Muscle layer of duodenum (tissue), 2 donors: ENCODE results near the gene EMP1.

Experiments
- H3K27ac ChIP-seq: one replicate; pipeline ENCODE4 v1.7.0; 2013; ENCODE audit warnings: mild to moderate bottlenecking, low read length
- H3K27me3 ChIP-seq: one replicate; pipeline ENCODE4 v1.7.0; 2013; ENCODE audit warnings: low read depth, mild to moderate bottlenecking, control low read depth, low read length
- H3K36me3 ChIP-seq, 2 donors: one replicate each; pipeline ENCODE4 v1.7.0; 2013; ENCODE audit warnings: low read length in 2 of 2, control low read depth in 1 of 2, mild to moderate bottlenecking in 1 of 2; ENCODE audit not compliant: insufficient read depth in 2 of 2, control insufficient read depth in 1 of 2
- H3K4me1 ChIP-seq, 2 donors: one replicate each; pipeline ENCODE4 v1.7.0; 2013; ENCODE audit warnings: low read length in 2 of 2, mild to moderate bottlenecking in 2 of 2, control low read depth in 1 of 2, moderate library complexity in 1 of 2; ENCODE audit not compliant: insufficient read depth in 2 of 2, control insufficient read depth in 1 of 2
- H3K4me3 ChIP-seq, 2 donors: one replicate each; pipeline ENCODE4 v1.7.0; 2013; ENCODE audit warnings: low read length in 2 of 2, low read depth in 1 of 2, mild to moderate bottlenecking in 1 of 2
- H3K9me3 ChIP-seq, 2 donors: one replicate each; pipeline ENCODE4 v1.7.0; 2013; ENCODE audit warnings: low read length in 2 of 2, control low read depth in 1 of 2, mild to moderate bottlenecking in 1 of 2; ENCODE audit not compliant: control insufficient read depth in 1 of 2
- donor health status: healthy.

The EMP1 gene

GRCh38 chr12:13199592-13199991, 3.1 kb downstream of the EMP1 start:
- peak overlapping the region; percentile 65 to 95 for H3K4me3 ChIP-seq
- peaks cover 10 to 28% of the 10 kb centered on the region in 2 donors for H3K4me1 ChIP-seq
- H3K9me3 ChIP-seq: no peaks in the 10 kb centered on the region
- H3K27me3 ChIP-seq: no peaks in the 10 kb centered on the region
- H3K36me3 ChIP-seq: peaks cover 10 to 12% of the 10 kb centered on the region in 2 donors
- H3K27ac ChIP-seq: peak overlapping the region; percentile 100

GRCh38 chr12:13200841-13201240, 4.3 kb downstream of the EMP1 start:
- Histone ChIP-seq H3K4me1 (peaks cover 5 to 24% of the 10 kb centered on the region in 2 donors), H3K27me3 (no peaks in the 10 kb centered on the region), H3K36me3 (peaks cover 10 to 12% of the 10 kb centered on the region in 2 donors), H3K4me3 (peak overlapping the region; percentile 65 to 95), H3K27ac (no peak overlapping the region), H3K9me3 (no peaks in the 10 kb centered on the region)

- Histone ChIP-seq H3K4me1 (peaks cover 0 to 42% of the 10 kb centered on the region in 2 donors), H3K4me3 (peak overlapping the region in 1 of 2 donors; percentile 25), H3K27me3 (no peaks in the 10 kb centered on the region), H3K27ac (peak overlapping the region; percentile 21), H3K9me3 (no peaks in the 10 kb centered on the region), H3K36me3 (peaks cover 5 to 10% of the 10 kb centered on the region in 2 donors)
These were observed 6.8 kb downstream of the EMP1 start for GRCh38 chr12:13203034-13203922.

- Histone ChIP-seq H3K4me3 (no peak overlapping the region), H3K36me3 (peaks cover 5 to 10% of the 10 kb centered on the region in 2 donors), H3K9me3 (no peaks in the 10 kb centered on the region), H3K27me3 (no peaks in the 10 kb centered on the region), H3K27ac (no peak overlapping the region), H3K4me1 (peaks cover 0 to 49% of the 10 kb centered on the region in 2 donors)
These were observed 7.9 kb downstream of the EMP1 start for GRCh38 chr12:13204428-13204827.

- Histone ChIP-seq H3K27me3 (no peaks in the 10 kb centered on the region), H3K36me3 (peaks cover 4 to 5% of the 10 kb centered on the region in 2 donors), H3K27ac (peak overlapping the region; percentile 61), H3K4me3 (no peak overlapping the region), H3K4me1 (peaks cover 0 to 54% of the 10 kb centered on the region in 2 donors), H3K9me3 (no peaks in the 10 kb centered on the region)
These were observed 9.5 kb downstream of the EMP1 start for GRCh38 chr12:13205809-13206559.

GRCh38 chr12:13206560-13206897, 10.0 kb downstream of the EMP1 start:
- no peaks in the 10 kb centered on the region for H3K27me3 ChIP-seq
- H3K36me3 ChIP-seq: peaks cover 3 to 4% of the 10 kb centered on the region in 2 donors
- H3K4me3 ChIP-seq: no peak overlapping the region
- H3K9me3 ChIP-seq: no peaks in the 10 kb centered on the region
- H3K4me1 ChIP-seq: peaks cover 4 to 60% of the 10 kb centered on the region in 2 donors
- H3K27ac ChIP-seq: peak overlapping the region; percentile 61

- Histone ChIP-seq H3K4me1 (peaks cover 8 to 48% of the 10 kb centered on the region in 2 donors), H3K36me3 (peaks cover 8 to 9% of the 10 kb centered on the region in 2 donors), H3K9me3 (no peaks in the 10 kb centered on the region), H3K27me3 (no peaks in the 10 kb centered on the region), H3K4me3 (no peak overlapping the region), H3K27ac (peak overlapping the region; percentile 21)
These were observed 12.3 kb downstream of the EMP1 start for GRCh38 chr12:13208533-13209435.

- peaks cover 8 to 45% of the 10 kb centered on the region in 2 donors for H3K4me1 ChIP-seq
- H3K9me3 ChIP-seq: no peaks in the 10 kb centered on the region
- H3K4me3 ChIP-seq: no peak overlapping the region
- peak overlapping the region; percentile 21 for H3K27ac ChIP-seq
- peaks cover 12 to 15% of the 10 kb centered on the region in 2 donors for H3K36me3 ChIP-seq
- H3K27me3 ChIP-seq: no peaks in the 10 kb centered on the region
These were observed 13.1 kb downstream of the EMP1 start for GRCh38 chr12:13209436-13210235.

- Histone ChIP-seq H3K9me3 (no peaks in the 10 kb centered on the region), H3K27me3 (no peaks in the 10 kb centered on the region), H3K36me3 (peaks cover 16 to 23% of the 10 kb centered on the region in 2 donors), H3K4me3 (no peak overlapping the region), H3K27ac (no peak overlapping the region), H3K4me1 (peaks cover 8 to 44% of the 10 kb centered on the region in 2 donors)
These were observed 14.0 kb downstream of the EMP1 start for GRCh38 chr12:13210236-13211190.
